ENCODE results near the gene FAM118B.

GRCh38 chr11:126225295-126225665 is 13.7 kb downstream of the FAM118B start:
- TF ChIP-seq USF1 (IDR thresholded peaks at IDR 0.05) (no peak), NFIC (IDR thresholded peaks at IDR 0.05) (no peak), CREB1 (IDR thresholded peaks at IDR 0.05; ENCODE audit: low read depth) (no peak), FOXM1 (IDR thresholded peaks at IDR 0.05; ENCODE audit: borderline replicate concordance, low read depth) (no peak)
